ENCODE measurements around the gene ADAMTS18. TPM values are rescaled to one million over a fixed set of nuclear protein-coding genes. Genes with fewer than 3 reads are reported as not detected.

The ADAMTS18 gene
- total and polyA plus RNA-seq, 9 of the 15 experiments (the other 6 are each of a cell fraction or from before 2014, with no cell fraction given) = not detected

GRCh38 chr16:77331043-77331442 is 103.8 kb downstream of the ADAMTS18 start (continued):
- TF ChIP-seq ZBTB2 (IDR thresholded peaks at IDR 0.05) = no peak
- TF ChIP-seq HBP1 (CRISPR knock-in tag; IDR thresholded peaks at IDR 0.05) = no peak
- TF ChIP-seq DEAF1 (CRISPR knock-in tag; IDR thresholded peaks at IDR 0.05) = no peak
- TF ChIP-seq CXXC5 (CRISPR knock-in tag; IDR thresholded peaks at IDR 0.05) = no peak
- no peak for TF ChIP-seq ZNF77 (CRISPR knock-in tag; IDR thresholded peaks at IDR 0.05)

- POLR2A ChIA-PET = no interaction called here
- no peak for ATAC-seq
- BruUV-seq (replicated peaks) = no TSS peak
Observed at GRCh38 chr16:77330332-77331042, 104.3 kb downstream of the ADAMTS18 start.

More at GRCh38 chr16:77330332-77331042, 104.3 kb downstream of the ADAMTS18 start:
- H3K9me1 ChIP-seq (ENCODE audit: control insufficient read depth, insufficient read depth, low read length) = no peaks in the 10 kb centered on the region
- in situ Hi-C loops (cut with MboI) (no loop called here), intact Hi-C loops (cut with micrococcal nuclease) (no loop called here)
- H3K4me2 ChIP-seq (ENCODE audit: insufficient read depth, low read length) = no peak overlapping the region
- H4K20me1 ChIP-seq (replicated peaks; ENCODE audit: control insufficient read depth, insufficient read depth, low read length) = no peaks in the 10 kb centered on the region
- WGBS (ENCODE audit: insufficient coverage, low coverage, missing lambda C conversion rate) = 1% methylated on average over 5 of the region's 5 CpGs
- H3K36me3 ChIP-seq (ENCODE audit: control insufficient read depth, insufficient read depth, low read length) = no peaks in the 10 kb centered on the region
- no peak for FAIRE-seq
- DNase-seq (ENCODE audit: extremely low read depth in 1 of 4, low spot score in 3 of 4) = no peak
- no peak overlapping the region for H3K27ac ChIP-seq (ENCODE audit: extremely low read depth, low read depth, low read length)
- H3K27me3 ChIP-seq (ENCODE audit: control insufficient read depth in 2 of 2, insufficient read depth in 2 of 2, low read length in 2 of 2) = no peaks in the 10 kb centered on the region
- no peaks in the 10 kb centered on the region for H3K79me2 ChIP-seq (ENCODE audit: control insufficient read depth, insufficient read depth, low read length)
- H3K9ac ChIP-seq (ENCODE audit: insufficient read depth in 1 of 2, low read depth in 2 of 2, low read length in 2 of 2) = no peak overlapping the region
- TF ChIP-seq STAT5B (CRISPR knock-in tag; IDR thresholded peaks at IDR 0.05) (no peak), SMARCB1 (IDR thresholded peaks at IDR 0.05; ENCODE audit: insufficient read length, low read depth) (no peak), TEAD4 (IDR thresholded peaks at IDR 0.05; ENCODE audit: low read length) (no peak), TEAD4 (CRISPR knock-in tag; IDR thresholded peaks at IDR 0.05; ENCODE audit: borderline replicate concordance) (no peak), TCF7 (IDR thresholded peaks at IDR 0.05; ENCODE audit: borderline replicate concordance) (no peak), ZNF75A (CRISPR knock-in tag; IDR thresholded peaks at IDR 0.05) (no peak), E2F5 (CRISPR knock-in tag; IDR thresholded peaks at IDR 0.05) (no peak), FOXJ3 (CRISPR knock-in tag; IDR thresholded peaks at IDR 0.05) (no peak), RBFOX2 (IDR thresholded peaks at IDR 0.05; ENCODE audit: low read depth, low read length) (no peak), SMAD2 (IDR thresholded peaks at IDR 0.05; ENCODE audit: low read depth, low read length) (no peak), SRF (CRISPR knock-in tag; IDR thresholded peaks at IDR 0.05) (no peak)
- no peak overlapping the region for H3K4me3 ChIP-seq
- H2AFZ ChIP-seq (ENCODE audit: low read depth, low read length) = no peak overlapping the region
- CTCF ChIA-PET (ENCODE audit: low intra/inter-chr PET ratio) = no interaction called here
- no peaks in the 10 kb centered on the region for H3K4me1 ChIP-seq (replicated peaks in 1 of 2; ENCODE audit: control insufficient read depth in 2 of 2, insufficient read depth in 2 of 2, low read length in 2 of 2)
- H3K9me3 ChIP-seq (replicated peaks; ENCODE audit: control insufficient read depth, insufficient read depth, low read depth, low read length) = no peaks in the 10 kb centered on the region
